HepG2 (cell line): Measurements from ENCODE around the gene PPCDC. TPM values are rescaled to one million over a fixed set of nuclear protein-coding genes. Genes with fewer than 3 reads are reported as not detected.

ENCODE experiments used
- MATR3 ChIP-seq: sonication (generic); formaldehyde crosslinking; IDR thresholded peaks from 2 replicates; pipeline ENCODE4 v1.4.0; 2020; ENCODE audit warnings: missing genetic modification reagents
- PHF5A ChIP-seq: IDR thresholded peaks from one replicate; pipeline ENCODE4 v1.6.1; 2018; ENCODE audit warnings: low read depth, missing genetic modification reagents; ENCODE audit not compliant: unreplicated experiment
- SMARCE1 ChIP-seq: fragments of 450-650 bp; IDR thresholded peaks from 2 replicates; pipeline ENCODE4 v1.6.1; 2017; ENCODE audit warnings: borderline replicate concordance
- ZFP1 ChIP-seq: IDR thresholded peaks from 2 replicates; pipeline ENCODE4 v1.6.1; 2016
- ZNF326 ChIP-seq: sonication (generic); formaldehyde crosslinking; IDR thresholded peaks from 2 replicates; pipeline ENCODE4 v1.4.0; 2020; ENCODE audit warnings: missing genetic modification reagents, borderline replicate concordance
- ZNF367 ChIP-seq: sonication (generic); formaldehyde crosslinking; IDR thresholded peaks from 2 replicates; pipeline ENCODE4 v1.4.0; 2020; ENCODE audit warnings: missing genetic modification reagents, borderline replicate concordance
- ZNF451 ChIP-seq: sonication (generic); formaldehyde crosslinking; IDR thresholded peaks from 2 replicates; pipeline ENCODE4 v1.5.0; 2020; ENCODE audit warnings: mild to moderate bottlenecking, missing genetic modification reagents
- ZNF552 ChIP-seq: sonication (generic); formaldehyde crosslinking; IDR thresholded peaks from 2 replicates; pipeline ENCODE4 v1.9.0; 2022; ENCODE audit warnings: missing genetic modification reagents, mild to moderate bottlenecking, borderline replicate concordance
- ZNF775 ChIP-seq: sonication (generic); formaldehyde crosslinking; IDR thresholded peaks from 2 replicates; pipeline ENCODE4 v1.4.0; 2020; ENCODE audit warnings: missing genetic modification reagents, mild to moderate bottlenecking, moderate library complexity, borderline replicate concordance
- polyA plus RNA-seq, 8 experiments: library from polyadenylated mRNA; depleted of rRNA in 3 of 8; stranded (reverse) in 7 of 8; unstranded in 1 of 8; fragments of >200 nt; fragmentation: Illumina TruSeq in 4 of 8; extraction: Trizol in 4 of 8; gene quantifications; 2 replicates each; pipeline versions ENCODE4 v1.2.1 to v1.2.3, GENCODE V29; 2011 to 2016; ENCODE audit warnings: low read depth in 4 of 8, missing spikeins in 1 of 8, mixed read lengths in 1 of 8; ENCODE audit not compliant: insufficient read depth in 1 of 8
- total RNA-seq, 5 experiments: library from RNA; depleted of rRNA; stranded (reverse); fragments of >200 nt; fragmentation: Illumina TruSeq; extraction: Trizol; gene quantifications; 2 replicates each; pipeline ENCODE4 v1.2.3, GENCODE V29; 2016; ENCODE audit warnings: low read depth in 1 of 5
- TF ChIP-seq, protein P1 (sequence below): sonication (generic); formaldehyde crosslinking; IDR thresholded peaks from 2 replicates; pipeline ENCODE4 v1.5.0; 2020; ENCODE audit warnings: mild to moderate bottlenecking, missing genetic modification reagents, borderline replicate concordance
- TF ChIP-seq, protein P2 (sequence below): sonication (generic); formaldehyde crosslinking; IDR thresholded peaks from 2 replicates; pipeline ENCODE4 v1.9.0; 2021; ENCODE audit warnings: missing genetic modification reagents, borderline replicate concordance
- TF ChIP-seq, protein P3 (sequence below): sonication (generic); formaldehyde crosslinking; IDR thresholded peaks from 2 replicates; pipeline ENCODE4 v1.4.0; 2020; ENCODE audit warnings: missing genetic modification reagents
- TF ChIP-seq, protein P4 (sequence below): sonication (generic); formaldehyde crosslinking; IDR thresholded peaks from 2 replicates; pipeline ENCODE4 v1.8.1; 2023; ENCODE audit warnings: missing genetic modification reagents, inconsistent platforms, borderline replicate concordance
- TF ChIP-seq, protein P5 (sequence below): sonication (generic); formaldehyde crosslinking; IDR thresholded peaks from 2 replicates; pipeline ENCODE4 v1.4.0; 2020; ENCODE audit warnings: missing genetic modification reagents

Gene PPCDC
- total and polyA plus RNA-seq, 2 of the 13 experiments (the other 11 are each of a cell fraction or from before 2014, with no cell fraction given) = 12.3 to 12.8 TPM

DNA sequence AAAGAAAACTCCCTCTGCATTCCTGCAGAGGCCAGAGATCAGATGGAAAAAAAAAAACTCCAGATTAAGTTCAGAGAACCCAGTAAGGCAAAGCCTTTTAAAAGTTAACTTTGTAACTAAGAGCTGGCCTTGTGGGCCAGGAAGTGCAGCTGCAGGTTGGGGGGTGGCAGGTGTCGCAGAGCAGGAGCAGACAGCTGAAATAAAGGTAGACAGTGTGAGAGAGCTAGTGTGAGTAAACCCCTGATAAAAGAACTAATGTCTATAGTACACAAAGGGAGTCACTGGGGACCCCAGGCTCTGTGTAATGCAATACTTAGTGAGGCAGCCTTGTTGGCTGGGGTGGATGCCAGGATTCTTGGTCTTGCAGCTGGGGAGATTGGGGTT is 42.1 kb downstream of the PPCDC start (continued):
- TF ChIP-seq MATR3 (CRISPR knock-in tag) = no peak
- TF ChIP-seq, protein P1, sequence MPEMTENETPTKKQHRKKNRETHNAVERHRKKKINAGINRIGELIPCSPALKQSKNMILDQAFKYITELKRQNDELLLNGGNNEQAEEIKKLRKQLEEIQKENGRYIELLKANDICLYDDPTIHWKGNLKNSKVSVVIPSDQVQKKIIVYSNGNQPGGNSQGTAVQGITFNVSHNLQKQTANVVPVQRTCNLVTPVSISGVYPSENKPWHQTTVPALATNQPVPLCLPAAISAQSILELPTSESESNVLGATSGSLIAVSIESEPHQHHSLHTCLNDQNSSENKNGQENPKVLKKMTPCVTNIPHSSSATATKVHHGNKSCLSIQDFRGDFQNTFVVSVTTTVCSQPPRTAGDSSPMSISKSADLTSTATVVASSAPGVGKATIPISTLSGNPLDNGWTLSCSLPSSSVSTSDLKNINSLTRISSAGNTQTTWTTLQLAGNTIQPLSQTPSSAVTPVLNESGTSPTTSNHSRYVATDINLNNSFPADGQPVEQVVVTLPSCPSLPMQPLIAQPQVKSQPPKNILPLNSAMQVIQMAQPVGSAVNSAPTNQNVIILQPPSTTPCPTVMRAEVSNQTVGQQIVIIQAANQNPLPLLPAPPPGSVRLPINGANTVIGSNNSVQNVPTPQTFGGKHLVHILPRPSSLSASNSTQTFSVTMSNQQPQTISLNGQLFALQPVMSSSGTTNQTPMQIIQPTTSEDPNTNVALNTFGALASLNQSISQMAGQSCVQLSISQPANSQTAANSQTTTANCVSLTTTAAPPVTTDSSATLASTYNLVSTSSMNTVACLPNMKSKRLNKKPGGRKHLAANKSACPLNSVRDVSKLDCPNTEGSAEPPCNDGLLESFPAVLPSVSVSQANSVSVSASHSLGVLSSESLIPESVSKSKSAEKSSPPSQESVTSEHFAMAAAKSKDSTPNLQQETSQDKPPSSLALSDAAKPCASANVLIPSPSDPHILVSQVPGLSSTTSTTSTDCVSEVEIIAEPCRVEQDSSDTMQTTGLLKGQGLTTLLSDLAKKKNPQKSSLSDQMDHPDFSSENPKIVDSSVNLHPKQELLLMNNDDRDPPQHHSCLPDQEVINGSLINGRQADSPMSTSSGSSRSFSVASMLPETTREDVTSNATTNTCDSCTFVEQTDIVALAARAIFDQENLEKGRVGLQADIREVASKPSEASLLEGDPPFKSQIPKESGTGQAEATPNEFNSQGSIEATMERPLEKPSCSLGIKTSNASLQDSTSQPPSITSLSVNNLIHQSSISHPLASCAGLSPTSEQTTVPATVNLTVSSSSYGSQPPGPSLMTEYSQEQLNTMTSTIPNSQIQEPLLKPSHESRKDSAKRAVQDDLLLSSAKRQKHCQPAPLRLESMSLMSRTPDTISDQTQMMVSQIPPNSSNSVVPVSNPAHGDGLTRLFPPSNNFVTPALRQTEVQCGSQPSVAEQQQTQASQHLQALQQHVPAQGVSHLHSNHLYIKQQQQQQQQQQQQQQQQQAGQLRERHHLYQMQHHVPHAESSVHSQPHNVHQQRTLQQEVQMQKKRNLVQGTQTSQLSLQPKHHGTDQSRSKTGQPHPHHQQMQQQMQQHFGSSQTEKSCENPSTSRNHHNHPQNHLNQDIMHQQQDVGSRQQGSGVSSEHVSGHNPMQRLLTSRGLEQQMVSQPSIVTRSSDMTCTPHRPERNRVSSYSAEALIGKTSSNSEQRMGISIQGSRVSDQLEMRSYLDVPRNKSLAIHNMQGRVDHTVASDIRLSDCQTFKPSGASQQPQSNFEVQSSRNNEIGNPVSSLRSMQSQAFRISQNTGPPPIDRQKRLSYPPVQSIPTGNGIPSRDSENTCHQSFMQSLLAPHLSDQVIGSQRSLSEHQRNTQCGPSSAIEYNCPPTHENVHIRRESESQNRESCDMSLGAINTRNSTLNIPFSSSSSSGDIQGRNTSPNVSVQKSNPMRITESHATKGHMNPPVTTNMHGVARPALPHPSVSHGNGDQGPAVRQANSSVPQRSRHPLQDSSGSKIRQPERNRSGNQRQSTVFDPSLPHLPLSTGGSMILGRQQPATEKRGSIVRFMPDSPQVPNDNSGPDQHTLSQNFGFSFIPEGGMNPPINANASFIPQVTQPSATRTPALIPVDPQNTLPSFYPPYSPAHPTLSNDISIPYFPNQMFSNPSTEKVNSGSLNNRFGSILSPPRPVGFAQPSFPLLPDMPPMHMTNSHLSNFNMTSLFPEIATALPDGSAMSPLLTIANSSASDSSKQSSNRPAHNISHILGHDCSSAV = no peak
- TF ChIP-seq ZFP1 (CRISPR knock-in tag) = no peak
- TF ChIP-seq ZNF367 = no peak
- no peak for TF ChIP-seq ZNF775 (CRISPR knock-in tag)
- TF ChIP-seq PHF5A (CRISPR knock-in tag) = no peak
- TF ChIP-seq SMARCE1 = no peak
- TF ChIP-seq, protein P2, sequence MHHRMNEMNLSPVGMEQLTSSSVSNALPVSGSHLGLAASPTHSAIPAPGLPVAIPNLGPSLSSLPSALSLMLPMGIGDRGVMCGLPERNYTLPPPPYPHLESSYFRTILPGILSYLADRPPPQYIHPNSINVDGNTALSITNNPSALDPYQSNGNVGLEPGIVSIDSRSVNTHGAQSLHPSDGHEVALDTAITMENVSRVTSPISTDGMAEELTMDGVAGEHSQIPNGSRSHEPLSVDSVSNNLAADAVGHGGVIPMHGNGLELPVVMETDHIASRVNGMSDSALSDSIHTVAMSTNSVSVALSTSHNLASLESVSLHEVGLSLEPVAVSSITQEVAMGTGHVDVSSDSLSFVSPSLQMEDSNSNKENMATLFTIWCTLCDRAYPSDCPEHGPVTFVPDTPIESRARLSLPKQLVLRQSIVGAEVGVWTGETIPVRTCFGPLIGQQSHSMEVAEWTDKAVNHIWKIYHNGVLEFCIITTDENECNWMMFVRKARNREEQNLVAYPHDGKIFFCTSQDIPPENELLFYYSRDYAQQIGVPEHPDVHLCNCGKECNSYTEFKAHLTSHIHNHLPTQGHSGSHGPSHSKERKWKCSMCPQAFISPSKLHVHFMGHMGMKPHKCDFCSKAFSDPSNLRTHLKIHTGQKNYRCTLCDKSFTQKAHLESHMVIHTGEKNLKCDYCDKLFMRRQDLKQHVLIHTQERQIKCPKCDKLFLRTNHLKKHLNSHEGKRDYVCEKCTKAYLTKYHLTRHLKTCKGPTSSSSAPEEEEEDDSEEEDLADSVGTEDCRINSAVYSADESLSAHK = no peak
- TF ChIP-seq ZNF326 (CRISPR knock-in tag) = no peak
- TF ChIP-seq, protein P3, sequence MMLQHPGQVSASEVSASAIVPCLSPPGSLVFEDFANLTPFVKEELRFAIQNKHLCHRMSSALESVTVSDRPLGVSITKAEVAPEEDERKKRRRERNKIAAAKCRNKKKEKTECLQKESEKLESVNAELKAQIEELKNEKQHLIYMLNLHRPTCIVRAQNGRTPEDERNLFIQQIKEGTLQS (CRISPR knock-in tag) = no peak
- TF ChIP-seq ZNF451 = no peak
- TF ChIP-seq ZNF552 = no peak
- TF ChIP-seq, protein P4, sequence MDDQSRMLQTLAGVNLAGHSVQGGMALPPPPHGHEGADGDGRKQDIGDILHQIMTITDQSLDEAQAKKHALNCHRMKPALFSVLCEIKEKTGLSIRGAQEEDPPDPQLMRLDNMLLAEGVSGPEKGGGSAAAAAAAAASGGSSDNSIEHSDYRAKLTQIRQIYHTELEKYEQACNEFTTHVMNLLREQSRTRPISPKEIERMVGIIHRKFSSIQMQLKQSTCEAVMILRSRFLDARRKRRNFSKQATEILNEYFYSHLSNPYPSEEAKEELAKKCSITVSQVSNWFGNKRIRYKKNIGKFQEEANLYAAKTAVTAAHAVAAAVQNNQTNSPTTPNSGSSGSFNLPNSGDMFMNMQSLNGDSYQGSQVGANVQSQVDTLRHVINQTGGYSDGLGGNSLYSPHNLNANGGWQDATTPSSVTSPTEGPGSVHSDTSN (CRISPR knock-in tag) = no peak
- TF ChIP-seq, protein P5, sequence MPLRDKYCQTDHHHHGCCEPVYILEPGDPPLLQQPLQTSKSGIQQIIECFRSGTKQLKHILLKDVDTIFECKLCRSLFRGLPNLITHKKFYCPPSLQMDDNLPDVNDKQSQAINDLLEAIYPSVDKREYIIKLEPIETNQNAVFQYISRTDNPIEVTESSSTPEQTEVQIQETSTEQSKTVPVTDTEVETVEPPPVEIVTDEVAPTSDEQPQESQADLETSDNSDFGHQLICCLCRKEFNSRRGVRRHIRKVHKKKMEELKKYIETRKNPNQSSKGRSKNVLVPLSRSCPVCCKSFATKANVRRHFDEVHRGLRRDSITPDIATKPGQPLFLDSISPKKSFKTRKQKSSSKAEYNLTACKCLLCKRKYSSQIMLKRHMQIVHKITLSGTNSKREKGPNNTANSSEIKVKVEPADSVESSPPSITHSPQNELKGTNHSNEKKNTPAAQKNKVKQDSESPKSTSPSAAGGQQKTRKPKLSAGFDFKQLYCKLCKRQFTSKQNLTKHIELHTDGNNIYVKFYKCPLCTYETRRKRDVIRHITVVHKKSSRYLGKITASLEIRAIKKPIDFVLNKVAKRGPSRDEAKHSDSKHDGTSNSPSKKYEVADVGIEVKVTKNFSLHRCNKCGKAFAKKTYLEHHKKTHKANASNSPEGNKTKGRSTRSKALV (CRISPR knock-in tag) = no peak
